C4-2B (cell line): ENCODE data around the gene CORO1A.
"Not testable (repeated sequence)": the region's sequence is repeated elsewhere in the genome, so short reads cannot be mapped to it uniquely, and the experiment has no call there.

Experiments used
- ZFX ChIP-seq: fragments of 450-650 bp; IDR thresholded peaks from 2 replicates; pipeline ENCODE4 v1.6.1; 2017
- TF ChIP-seq, protein P1 (sequence below): fragments of 450-650 bp; conservative IDR thresholded peaks from 2 replicates; pipeline ENCODE4 v1.5.1; 2017; ENCODE audit warnings: mild to moderate bottlenecking

DNA sequence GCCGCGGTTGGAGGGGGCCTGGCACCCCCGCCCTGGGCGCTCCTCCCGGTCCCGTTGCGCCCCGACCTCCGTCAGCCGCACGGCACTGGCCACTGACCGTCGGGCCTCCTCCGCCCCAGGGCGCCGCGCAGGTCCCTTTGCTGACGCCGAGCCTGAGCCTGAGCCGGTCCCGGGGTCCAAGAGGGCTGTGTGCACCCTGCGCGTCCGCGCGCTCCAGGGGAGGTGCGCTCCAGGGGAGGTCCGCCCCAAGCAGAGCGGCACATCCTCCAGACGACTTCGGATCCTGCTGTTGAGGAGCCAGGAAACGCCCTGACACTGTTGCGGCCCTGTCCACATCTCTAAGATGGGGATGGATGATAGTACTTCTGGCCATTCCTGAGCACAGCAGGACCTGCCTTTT is 22.9 kb downstream of the CORO1A start:
- TF ChIP-seq, protein P1, sequence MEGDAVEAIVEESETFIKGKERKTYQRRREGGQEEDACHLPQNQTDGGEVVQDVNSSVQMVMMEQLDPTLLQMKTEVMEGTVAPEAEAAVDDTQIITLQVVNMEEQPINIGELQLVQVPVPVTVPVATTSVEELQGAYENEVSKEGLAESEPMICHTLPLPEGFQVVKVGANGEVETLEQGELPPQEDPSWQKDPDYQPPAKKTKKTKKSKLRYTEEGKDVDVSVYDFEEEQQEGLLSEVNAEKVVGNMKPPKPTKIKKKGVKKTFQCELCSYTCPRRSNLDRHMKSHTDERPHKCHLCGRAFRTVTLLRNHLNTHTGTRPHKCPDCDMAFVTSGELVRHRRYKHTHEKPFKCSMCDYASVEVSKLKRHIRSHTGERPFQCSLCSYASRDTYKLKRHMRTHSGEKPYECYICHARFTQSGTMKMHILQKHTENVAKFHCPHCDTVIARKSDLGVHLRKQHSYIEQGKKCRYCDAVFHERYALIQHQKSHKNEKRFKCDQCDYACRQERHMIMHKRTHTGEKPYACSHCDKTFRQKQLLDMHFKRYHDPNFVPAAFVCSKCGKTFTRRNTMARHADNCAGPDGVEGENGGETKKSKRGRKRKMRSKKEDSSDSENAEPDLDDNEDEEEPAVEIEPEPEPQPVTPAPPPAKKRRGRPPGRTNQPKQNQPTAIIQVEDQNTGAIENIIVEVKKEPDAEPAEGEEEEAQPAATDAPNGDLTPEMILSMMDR, result not testable (repeated sequence)
- not testable (repeated sequence) for TF ChIP-seq ZFX
